ENCODE results near the gene RHOF.
"Not testable (repeated sequence)": the region's sequence is repeated elsewhere in the genome, so short reads cannot be mapped to it uniquely, and the experiment has no call there.

RHOF gene

DNA sequence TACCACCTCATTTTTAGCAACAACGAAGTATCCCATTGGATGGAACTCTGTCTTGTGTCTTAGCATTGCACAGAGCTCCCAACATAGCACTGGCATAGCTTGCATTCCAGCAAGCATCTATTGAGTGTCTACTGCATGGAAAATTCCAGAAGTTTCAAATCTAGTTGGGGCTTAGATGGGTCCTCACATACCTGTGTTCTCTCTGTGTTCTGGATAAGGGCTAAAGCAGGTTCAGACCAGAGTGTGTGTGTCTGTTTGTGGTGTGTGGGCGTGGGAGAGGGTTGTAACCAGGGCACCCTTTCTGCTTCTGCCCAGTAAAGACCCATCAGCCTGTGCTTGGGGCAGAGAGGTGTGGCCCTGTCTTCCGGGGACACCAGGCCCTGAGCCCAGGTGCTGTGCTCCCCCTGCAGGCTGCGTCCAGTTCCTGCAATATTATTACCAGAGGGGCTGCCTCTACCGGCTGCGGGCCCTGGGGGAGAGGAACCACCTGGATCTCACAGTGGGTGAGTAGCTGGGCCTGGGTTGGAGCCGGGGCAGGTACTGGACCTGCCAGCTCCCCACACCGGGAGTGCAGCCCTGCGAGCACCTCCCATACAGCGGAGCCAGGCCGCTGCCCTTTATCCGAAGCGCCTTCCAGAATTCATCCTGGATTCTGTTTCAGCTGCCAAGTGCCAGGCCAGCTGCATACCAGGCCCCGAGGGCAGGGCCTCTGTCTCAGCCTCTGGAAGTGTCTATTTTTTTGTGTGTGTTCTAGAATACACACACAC is 20.3 kb downstream of the RHOF start:
- DNase-seq: peak; percentile 85 to 86

DNA sequence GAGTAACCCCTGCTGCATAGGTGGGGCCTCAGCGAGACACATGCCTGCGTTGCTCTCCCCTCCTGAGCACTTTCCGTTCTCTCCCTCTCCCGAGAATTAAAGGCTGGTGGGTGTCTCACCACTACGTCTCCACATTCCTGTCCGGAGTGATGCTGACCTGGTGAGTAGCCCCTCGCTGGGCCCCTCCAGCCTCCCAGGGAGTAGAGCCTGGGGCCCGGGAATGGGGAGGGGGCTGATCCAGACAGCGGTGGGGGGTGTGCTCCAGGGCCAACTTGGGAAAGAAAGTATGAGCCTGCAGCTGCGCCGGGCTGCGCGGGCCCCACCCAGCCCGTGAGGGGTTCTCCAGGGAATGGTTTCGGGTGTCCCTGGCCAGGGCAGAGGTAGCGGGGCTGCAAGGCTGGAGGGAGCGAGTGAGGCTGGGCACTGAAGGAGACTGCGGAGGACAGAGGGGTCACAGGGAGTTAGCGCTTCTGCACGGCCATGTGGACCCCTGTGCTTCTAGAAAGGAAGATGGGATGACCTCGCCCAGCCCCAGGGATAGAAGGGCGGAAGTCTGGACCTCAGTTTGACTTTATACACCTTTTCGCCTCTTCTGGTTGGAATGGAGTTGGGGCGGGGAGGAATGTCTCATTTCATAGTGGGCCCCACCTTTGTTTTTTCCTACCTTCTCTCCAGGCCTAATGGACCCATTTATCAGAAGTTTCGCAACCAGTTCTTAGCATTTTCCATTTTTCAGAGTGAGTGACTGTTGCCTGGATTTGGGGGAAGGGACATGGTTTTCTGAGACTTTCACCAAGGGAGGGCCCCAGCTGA is 22.5 kb downstream of the RHOF start:
- DNase-seq: no peak

DNA sequence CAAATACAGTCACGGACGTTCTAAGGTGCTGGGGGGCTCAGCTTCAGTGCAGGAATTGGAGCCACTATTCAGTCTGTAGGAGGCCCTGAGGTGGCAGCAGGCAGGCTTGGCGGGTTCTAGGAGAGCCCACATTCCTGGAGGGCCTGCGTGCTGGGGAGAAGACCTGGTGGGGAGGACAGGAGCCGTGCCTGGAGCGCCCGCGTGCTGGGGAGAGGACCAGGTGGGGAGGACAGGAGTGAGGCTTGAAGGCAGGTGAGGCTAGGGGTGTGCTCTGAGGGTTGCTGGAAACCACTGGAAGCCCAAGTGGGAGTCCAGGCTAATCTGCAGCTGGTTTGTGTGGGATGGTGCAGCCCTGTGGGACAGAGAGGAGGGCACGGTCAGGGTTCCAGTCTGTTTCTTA is 23.1 kb downstream of the RHOF start:
- DNase-seq: no peak

DNA sequence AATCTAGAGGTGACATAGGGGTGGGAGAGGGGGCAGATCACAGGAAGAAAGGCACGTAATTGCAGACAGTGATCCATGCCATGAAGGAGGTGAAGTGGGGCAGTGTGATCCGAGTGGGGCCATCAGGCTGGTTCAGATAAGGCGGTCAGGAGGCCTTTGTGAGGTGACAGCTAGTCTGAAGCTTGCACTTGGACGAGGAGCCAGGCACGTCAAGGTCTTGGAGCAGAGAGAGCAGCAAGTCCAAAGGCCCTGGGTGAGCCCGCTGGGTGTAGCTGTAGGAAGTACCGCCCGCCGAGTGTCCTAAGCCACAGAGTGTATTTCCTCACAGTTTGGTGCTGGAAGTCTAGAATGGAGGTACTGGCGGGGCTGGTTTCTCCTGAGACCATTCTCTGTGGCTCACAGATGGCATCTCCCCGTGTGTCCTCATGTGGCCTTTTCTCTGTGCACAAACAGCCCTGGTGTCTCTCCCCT is 23.6 kb downstream of the RHOF start:
- no peak for DNase-seq

DNA sequence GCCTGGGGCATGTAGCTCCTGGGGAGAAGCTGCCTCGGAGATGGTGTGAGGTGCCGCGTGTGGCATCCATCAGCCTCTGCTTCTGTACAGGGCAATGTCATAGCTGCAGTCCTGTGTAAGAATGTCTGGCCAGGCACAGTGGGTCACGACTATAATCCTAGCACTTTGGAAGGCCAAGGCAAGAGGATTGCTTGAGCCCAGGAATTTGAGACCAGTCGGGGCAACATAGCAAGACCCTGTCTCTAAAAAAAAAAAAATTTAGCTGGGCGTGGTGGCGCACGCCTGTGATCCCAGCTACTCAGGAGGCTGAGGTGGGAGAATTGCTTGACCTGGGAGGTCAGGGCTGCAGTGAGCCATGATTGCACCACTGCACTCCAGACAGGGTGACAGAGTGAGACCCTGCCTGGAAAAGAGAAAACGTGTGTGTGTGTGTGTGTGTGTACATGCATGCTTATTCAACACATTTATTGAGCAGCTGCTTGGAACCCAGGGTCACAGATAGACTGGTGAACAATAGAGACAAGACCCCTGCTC is 24.1 kb downstream of the RHOF start:
- DNase-seq: no peak

DNA sequence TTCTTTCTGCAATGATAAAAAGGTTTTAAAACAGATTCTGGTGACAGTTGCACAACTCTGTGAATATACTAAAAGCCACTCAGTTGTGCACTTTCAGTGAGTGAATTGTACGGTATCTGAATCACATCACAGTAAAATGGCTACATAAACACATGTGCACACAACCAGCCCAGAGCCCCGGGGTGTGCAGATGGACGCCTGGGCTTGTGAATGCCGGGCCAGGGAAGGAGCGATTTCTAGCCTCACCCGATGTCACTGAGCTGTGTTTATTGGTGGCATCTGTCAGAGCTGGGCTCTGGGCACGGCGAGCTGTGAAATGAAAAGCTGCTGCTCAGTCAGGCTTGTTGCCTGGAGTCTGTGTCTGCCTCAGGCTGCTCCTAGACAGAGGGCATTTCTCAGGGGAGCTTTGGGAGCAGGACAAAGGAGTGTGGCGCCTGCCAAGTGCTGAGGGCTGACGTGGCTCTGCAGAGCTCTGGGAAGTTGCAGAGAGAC is 25.9 kb downstream of the RHOF start:
- DNase-seq: no peak

DNA sequence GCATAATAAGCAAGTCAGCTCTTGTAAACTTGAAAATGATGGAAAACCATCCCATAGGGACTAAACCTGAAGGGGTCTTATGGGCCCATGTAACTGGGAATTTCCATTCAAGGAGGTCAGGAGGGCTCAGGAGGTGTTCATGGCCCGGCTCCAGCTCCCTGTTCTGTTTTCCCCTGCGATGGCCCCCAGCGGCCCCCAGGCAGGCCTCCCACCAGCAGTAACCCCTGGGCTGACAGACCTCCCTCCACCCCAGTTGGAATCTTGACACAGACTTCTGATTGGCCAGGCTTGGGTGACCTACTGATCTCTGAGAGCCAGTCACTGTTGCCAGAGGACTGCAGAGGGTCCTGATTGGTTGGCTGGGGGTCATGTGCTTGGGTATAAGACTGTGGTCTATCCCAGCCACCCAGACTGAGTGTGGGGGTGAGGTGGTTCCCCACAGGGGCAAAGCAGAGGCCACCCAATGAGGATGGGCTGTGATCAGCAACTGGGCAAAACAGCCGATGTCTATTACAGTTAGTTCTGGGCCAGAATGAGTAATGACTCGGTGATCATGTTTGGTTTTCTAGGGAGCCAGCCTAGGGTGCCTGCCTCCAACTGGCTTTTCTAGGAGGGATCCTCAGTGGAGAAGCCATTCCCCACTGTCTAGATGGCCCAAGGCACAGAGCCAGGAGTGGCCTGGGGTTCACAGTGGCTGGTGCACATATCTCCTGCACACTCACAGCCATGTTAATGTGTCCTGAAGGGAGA is 27.0 kb downstream of the RHOF start:
- DNase-seq: no peak

DNA sequence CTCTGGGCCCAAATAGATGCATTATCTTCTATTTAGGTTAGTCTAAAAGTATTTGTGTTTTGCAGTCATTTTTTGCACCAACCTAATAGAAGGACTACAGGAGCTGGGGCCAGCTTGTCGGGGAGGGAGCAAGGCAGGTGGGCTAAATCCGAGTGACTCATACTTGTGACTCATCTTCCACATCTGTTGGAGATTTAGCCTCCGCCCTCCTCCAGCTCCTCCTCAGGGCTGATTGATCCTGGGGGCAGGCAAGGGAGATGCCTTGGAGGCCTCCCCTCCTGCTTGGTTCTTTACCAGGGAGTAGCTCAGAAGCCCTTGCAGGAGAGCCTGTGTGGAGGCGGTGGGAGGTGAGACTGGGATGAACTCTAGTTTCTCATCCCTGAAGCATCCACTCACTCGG is 27.9 kb downstream of the RHOF start:
- no peak for DNase-seq

DNA sequence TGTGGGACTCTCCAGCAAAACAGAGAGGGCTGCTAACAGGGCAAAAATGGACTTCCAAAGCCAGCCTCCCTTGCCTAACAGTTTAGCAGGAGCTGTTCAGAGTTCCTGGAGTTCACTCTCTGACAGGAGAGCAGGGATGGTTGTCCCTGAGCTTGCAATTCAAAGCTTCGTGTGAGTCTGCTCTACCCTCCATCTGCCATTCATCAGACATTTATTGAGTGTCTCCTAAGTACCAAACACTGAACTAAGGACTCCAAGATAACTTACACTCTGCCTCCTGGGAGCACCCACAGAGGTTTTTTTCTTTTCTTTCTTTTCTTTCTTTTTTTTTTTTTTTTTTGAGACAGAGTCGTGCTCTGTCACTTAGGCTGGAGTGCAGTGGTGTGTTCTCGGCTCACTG is 28.7 kb downstream of the RHOF start:
- DNase-seq: no peak

DNA sequence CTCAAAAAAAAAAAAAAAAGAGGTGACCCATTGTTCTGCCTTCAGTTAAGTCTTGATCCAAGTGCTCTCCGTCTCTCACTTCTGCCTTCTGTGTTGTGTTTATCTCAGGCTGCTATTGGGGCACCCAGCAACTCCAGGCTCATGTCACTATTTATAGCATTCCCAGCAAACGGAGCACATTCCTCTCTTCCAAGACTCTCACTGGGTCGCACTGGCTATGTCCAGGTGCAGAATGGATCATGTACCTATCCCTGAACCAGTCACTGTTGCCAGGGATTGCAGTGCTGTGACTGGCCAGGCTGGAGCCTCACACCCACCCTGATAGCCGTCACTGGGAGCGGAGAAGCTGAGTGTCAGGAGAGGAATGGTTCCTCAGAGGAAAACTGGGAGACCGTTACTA is 31.2 kb downstream of the RHOF start:
- DNase-seq: no peak

DNA sequence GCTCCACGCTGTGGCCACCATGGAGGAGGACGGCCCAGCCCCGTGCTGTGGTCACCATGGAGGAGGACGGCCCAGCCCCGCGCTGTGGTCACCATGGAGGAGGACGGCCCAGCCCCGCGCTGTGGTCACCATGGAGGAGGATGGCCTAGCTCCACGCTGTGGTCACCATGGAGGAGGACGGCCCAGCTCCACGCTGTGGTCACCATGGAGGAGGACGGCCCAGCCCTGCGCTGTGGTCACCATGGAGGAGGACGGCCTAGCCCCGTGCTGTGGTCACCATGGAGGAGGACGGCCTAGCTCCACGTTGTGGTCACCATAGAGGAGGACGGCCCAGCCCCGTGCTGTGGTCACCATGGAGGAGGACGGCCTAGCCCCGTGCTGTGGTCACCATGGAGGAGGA is 35.0 kb downstream of the RHOF start:
- DNase-seq: not testable (repeated sequence)

DNA sequence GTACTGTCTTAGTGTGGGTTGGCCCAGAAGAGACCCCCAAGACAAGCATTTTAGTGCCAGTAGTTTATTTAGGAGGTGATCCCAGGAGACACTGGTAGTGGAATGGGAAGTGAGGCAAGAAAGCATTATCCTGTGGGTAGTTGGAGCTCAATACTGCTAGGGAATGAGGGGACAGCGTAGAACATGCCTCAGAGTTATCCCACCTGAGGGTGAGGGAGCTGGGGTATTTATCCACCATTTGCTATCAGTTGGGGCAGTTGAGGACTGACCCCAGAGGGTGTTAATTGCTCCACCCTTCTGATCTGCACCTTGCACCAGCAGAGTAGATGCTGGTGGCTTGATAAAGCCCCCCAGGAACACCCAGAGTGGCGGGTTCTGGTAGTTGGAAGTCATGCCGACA is 37.9 kb downstream of the RHOF start:
- no peak for DNase-seq

DNA sequence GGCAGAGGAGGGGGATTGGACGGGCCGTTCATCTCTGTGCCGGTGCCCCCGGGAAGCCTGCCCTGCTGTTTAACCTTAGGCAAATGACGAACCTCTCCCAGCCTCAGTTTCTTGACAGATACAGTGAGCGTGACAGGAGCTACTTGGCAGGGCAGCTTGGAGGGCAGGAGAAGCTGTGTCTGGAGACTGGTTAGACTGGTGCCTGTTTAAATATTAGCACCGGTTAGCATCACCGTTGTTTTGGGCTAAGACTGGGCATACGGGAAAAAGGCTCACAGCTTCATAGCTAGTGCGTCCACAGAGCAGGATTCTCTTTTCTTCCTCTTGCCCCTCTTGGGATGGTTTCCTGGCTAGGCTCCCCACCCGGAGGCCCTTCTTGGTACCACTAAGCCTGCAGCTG is 38.7 kb downstream of the RHOF start:
- DNase-seq: no peak

DNA sequence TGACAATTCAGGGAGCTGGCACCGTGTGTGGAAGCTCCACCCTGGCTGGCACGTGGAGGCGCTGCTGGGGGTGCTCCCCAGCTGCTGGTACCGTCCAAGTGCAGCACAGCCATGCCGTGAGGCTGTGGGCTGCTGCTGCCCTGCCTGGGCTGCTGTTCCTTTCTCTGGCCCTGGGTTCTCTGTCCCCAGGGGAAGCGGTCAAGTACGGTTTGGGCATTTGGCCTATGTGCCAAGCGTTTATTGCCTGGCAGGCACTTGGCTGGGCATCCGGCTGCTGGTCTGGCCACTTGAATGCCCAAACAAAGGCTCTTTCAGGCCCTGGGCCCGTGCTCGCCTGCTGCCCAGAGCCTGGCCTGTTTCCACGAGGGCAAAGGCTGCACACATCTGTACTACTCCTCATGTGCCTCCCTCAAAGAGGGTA is 39.6 kb downstream of the RHOF start:
- no peak for DNase-seq

DNA sequence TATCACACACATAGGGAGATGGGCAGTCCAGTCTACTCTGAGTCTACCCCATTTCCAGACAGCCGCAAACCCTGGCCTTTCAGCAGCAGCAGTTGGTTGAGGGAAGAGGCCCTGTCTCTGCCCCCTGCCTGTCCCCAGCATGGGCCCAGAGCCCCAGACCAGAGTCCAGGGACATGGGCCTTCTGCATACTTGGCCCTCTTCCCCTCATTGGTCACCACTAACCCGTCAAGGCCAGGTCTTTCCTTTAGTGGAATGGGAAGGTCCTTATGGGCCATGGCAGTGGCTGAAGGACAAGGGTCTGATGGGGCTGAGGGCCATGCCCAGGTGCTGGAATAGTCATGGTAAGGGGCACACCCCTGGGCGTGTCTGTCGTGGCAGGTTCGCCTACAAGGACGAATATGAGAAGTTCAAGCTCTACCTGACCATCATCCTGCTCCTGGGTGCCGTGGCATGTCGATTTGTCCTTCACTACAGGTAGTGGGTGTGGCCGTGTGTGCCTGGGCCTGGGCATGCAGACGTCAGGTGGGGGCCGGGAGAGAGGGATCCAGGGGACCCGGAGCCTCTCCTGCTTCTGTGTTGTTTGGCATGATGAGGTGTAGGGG is 41.6 kb downstream of the RHOF start:
- DNase-seq: no peak

DNA sequence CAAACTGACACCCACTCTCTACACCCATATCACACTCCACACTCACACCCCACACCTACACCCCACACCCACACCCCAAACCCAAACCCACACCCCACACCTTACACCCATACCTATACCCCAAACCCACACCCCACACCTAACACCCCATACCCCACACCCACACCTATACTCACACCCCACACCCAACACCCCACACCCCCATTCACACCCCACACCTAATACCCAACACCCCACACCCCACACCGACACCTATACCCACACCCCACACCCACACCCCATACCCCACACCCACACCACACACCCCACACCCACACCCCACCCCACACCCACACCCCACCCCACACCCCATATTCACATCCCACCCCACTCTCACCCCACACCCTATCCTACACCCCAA is 42.5 kb downstream of the RHOF start:
- peak in 1 of 2 donors; percentile 33 for DNase-seq

DNA sequence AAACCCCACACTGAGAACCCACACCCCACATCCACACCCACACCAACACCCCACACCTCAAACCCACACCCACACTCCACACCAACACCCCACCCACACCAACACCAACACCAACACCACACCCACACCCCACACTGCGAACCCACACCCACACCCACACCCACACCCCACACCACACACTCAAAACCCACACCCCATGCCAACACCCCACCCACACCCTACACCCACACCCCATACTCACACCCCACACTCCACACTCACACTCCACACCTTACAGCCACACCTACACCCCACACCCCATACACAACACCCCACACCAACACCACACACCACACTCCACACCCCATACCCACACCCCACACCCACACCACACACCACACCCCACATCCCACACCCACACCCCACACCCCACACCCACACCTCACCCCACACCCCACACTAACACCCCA is 43.0 kb downstream of the RHOF start:
- peak; percentile 42 to 58 for DNase-seq

DNA sequence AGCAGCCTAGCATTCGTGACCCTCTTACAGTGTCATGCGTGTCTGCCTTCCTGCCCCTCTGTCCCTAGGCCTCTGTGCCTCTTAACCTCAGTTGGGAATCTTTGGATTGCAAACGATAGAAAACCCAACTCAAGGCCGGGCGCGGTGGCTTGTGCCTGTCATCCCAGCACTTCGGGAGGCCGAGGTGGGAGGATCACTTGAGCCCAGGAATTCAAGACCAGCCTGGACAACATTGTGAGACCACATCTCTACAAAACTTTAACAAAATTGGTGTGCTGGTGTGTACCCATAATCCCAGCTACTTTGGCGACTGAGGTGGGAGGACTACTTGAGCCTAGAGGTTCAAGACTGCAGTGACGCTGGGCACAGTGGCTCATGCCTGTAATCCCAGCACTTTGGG is 44.2 kb downstream of the RHOF start:
- DNase-seq: no peak

DNA sequence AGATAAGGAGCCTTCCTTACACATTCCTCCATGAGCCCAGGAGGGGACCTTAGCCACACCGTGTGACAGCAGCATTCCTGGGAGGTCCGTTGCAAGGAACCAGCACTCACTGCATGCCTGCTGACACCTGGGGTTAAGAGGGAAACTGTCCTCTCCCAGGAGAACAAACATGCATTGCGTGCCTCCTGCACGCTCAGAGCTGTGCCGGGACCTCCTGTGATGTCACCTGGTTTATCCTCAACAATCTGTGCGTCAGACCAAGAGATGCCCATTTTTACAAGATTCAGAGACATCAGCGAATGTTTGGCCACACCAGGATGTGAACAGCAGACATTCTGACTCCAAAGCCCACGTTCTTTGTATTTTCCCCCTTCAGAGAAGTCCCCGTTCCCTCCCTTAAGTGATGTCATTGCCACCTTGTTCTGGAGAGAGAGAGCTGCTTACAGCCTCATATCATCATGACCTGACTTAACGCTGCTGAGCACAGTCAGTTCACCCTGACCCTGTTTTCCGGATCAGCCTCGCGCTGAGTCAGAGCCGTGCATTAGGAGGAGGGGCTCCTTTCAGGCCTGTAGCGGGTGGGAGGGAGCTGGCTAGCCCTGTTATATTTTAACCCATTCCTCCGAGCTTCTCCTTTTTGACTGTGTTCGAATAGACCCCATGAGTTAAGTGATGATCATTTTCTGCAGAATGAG is 44.8 kb downstream of the RHOF start:
- DNase-seq: peak in 1 of 2 donors; percentile 15

DNA sequence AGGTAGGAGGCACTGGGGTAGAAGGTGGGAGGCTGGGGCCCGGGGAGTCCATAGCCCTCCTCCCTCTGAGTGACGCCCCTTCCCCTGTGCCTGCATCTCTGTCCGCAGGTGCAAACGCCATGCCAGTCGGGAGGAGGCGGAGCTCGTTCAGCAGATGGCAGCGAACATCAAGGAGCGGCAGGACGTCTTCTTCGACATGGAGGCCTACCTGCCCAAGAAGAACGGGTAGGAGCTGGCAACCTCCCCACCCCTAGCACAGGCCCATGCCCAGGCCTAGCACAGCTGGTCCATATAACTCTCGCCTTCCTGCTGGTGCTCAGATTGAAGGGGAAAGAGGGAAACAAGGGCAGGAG is 45.3 kb downstream of the RHOF start:
- DNase-seq: no peak

DNA sequence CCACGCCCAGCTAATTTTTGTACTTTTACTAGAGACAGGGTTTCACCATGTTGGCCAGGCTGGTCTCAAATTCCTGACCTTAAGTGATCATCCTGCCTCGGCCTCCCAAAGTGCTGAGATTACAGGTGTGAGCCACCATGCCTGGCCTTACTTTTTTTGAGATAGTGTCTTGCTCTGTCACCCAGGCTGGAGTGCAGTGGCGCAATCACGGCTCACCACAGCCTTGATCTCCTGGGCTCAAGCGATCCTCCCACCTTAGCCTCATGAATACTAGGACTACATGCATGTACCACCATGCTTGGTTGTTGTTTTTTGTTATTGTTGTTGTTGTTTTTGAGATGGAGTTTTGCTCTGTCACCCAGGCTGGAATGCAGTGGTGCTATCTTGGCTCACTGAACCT is 47.9 kb downstream of the RHOF start:
- not testable (repeated sequence) for DNase-seq

DNA sequence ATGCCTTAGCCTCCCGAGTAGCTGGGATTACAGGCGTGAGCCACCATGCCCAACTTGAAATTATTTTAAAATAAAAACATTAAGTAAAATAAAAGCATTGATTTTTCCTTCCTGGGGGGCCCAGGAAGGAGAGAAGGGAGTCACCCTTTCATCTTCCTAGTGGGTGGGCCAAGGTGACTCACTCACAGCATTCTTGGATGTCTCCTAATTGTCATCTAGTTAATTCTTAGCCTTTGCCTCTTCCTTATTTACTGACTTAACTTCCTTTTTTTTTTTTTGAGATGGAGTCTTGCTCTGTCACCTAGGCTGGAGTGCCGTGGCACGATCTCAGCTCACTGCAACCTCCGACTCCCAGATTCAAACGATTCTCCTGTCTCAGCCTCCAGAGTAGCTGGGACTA is 51.7 kb downstream of the RHOF start:
- no peak for DNase-seq
